Measurements from ENCODE around the gene YWHAQ.
A peak's percentile ranks its signal among the peaks of the same experiment; 100 is the strongest.

DNA sequence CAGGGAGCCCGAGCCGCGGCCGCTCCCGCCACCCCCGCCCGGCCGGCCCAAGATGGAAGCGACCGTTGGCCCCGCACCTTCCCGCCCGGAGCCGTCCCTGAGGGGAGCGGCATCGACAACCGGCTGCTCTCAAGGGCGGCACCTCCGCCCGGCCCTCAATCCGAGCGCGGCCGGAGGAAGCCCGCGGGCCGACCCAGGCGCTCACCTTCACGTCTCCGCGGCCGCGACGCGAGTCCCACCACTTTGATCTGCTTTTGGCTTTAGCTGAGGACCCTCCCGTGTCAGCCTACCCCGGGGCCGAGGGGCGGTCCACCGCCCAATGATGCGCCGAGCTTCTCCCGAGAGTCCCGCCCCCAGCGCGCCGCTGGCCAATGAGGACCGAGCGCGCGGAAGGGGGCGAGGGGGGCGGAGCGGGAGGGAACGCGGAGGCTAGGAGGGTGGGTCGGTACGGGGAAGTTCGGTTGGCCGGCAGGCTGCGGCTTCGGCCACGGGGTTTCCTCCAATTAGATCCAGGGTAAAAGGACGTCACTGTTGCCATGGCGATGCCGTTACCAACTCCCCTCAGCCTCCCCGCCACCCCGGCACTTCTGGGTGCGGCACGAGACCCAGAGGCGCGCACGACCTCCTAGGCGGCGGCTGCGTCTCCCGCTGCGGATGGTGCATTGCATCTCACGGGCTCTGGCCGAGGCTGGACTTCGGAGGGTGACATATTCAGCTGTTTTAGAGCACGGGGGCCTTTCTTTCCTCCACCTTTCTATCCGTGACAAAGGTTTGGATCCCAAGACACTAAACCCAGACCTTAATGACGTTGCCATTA, at the start of gene YWHAQ:
- TF ChIP-seq, protein P1, sequence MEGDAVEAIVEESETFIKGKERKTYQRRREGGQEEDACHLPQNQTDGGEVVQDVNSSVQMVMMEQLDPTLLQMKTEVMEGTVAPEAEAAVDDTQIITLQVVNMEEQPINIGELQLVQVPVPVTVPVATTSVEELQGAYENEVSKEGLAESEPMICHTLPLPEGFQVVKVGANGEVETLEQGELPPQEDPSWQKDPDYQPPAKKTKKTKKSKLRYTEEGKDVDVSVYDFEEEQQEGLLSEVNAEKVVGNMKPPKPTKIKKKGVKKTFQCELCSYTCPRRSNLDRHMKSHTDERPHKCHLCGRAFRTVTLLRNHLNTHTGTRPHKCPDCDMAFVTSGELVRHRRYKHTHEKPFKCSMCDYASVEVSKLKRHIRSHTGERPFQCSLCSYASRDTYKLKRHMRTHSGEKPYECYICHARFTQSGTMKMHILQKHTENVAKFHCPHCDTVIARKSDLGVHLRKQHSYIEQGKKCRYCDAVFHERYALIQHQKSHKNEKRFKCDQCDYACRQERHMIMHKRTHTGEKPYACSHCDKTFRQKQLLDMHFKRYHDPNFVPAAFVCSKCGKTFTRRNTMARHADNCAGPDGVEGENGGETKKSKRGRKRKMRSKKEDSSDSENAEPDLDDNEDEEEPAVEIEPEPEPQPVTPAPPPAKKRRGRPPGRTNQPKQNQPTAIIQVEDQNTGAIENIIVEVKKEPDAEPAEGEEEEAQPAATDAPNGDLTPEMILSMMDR (IDR thresholded peaks at IDR 0.05) = no peak
- TF ChIP-seq POLR2A (IDR thresholded peaks at IDR 0.05) = peak; percentile 62
- TF ChIP-seq POLR2AphosphoS5 (IDR thresholded peaks at IDR 0.05) = peak; percentile 89 to 97 (median 93)

All from breast epithelium (tissue), 3 donors.